SK-N-SH treated with all-trans-retinoic acid at 6 μM for 48 hours (cell line): ENCODE results near the gene SCN1A.

Source experiments
- ARNTL ChIP-seq: fragments of 450-650 bp; formaldehyde crosslinking; IDR thresholded peaks from 2 replicates; pipeline ENCODE4 v1.5.0; 2020; ENCODE audit warnings: low read depth, mild to moderate bottlenecking, moderate library complexity, borderline replicate concordance
- BACH2 ChIP-seq: fragments of 250-450 bp; sonication (Bioruptor Pico); IDR thresholded peaks from 2 replicates; pipeline ENCODE4 v1.9.0; 2021; ENCODE audit warnings: mild to moderate bottlenecking, borderline replicate concordance
- CREB5 ChIP-seq: fragments of 250-450 bp; sonication (Bioruptor Pico); IDR thresholded peaks from 2 replicates; pipeline ENCODE4 v1.5.1; 2020; ENCODE audit warnings: low read depth, mild to moderate bottlenecking, moderate library complexity
- CSDC2 ChIP-seq: fragments of 250-450 bp; sonication (Bioruptor Pico); IDR thresholded peaks from 2 replicates; pipeline ENCODE4 v1.5.0; 2020; ENCODE audit warnings: mild to moderate bottlenecking, moderate library complexity
- GLIS3 ChIP-seq: fragments of 250-450 bp; sonication (Bioruptor Pico); IDR thresholded peaks from 2 replicates; pipeline ENCODE4 v1.5.0; 2020; ENCODE audit warnings: mild to moderate bottlenecking, moderate library complexity
- OSR1 ChIP-seq: fragments of 250-450 bp; sonication (Bioruptor Pico); IDR thresholded peaks from 2 replicates; pipeline ENCODE4 v1.8.0; 2022; ENCODE audit warnings: moderate library complexity, mild to moderate bottlenecking, inconsistent platforms
- RARB ChIP-seq: fragments of 250-450 bp; sonication (Bioruptor Pico); IDR thresholded peaks from 2 replicates; pipeline ENCODE4 v1.8.0; 2021; ENCODE audit warnings: mild to moderate bottlenecking, moderate library complexity
- SNAI2 ChIP-seq: fragments of 250-450 bp; sonication (Bioruptor Pico); IDR thresholded peaks from 2 replicates; pipeline ENCODE4 v1.5.0; 2020; ENCODE audit warnings: mild to moderate bottlenecking, moderate library complexity
- TOX ChIP-seq: fragments of 250-450 bp; sonication (Bioruptor Pico); IDR thresholded peaks from 2 replicates; pipeline ENCODE4 v1.8.0; 2021; ENCODE audit warnings: mild to moderate bottlenecking, moderate library complexity, borderline replicate concordance
- ZFP3 ChIP-seq: fragments of 250-450 bp; sonication (Bioruptor Pico); IDR thresholded peaks from 2 replicates; pipeline ENCODE4 v1.5.0; 2020; ENCODE audit warnings: mild to moderate bottlenecking, moderate library complexity
- ZFP30 ChIP-seq: fragments of 450-650 bp; formaldehyde crosslinking; IDR thresholded peaks from 2 replicates; pipeline ENCODE4 v1.5.0; 2022; ENCODE audit warnings: mild to moderate bottlenecking, moderate library complexity
- ZNF565 ChIP-seq: fragments of 450-650 bp; formaldehyde crosslinking; conservative IDR thresholded peaks from 2 replicates; pipeline ENCODE4 v1.5.0; 2020; ENCODE audit warnings: low read depth, mild to moderate bottlenecking, moderate library complexity
- ZNF8 ChIP-seq: fragments of 450-650 bp; formaldehyde crosslinking; IDR thresholded peaks from 2 replicates; pipeline ENCODE4 v1.5.0; 2020; ENCODE audit warnings: mild to moderate bottlenecking, moderate library complexity
- TF ChIP-seq, protein P1 (sequence below): fragments of 250-450 bp; sonication (Bioruptor Pico); IDR thresholded peaks from 2 replicates; pipeline ENCODE4 v1.8.0; 2020; ENCODE audit warnings: mild to moderate bottlenecking, moderate library complexity, borderline replicate concordance

GRCh38 chr2:165953306-165953654 is 174.5 kb downstream of the SCN1A start:
- TF ChIP-seq TOX (CRISPR knock-in tag): no peak
- no peak for TF ChIP-seq RARB
- no peak for TF ChIP-seq BACH2 (CRISPR knock-in tag)
- TF ChIP-seq CSDC2 (CRISPR knock-in tag): no peak
- no peak for TF ChIP-seq CREB5 (CRISPR knock-in tag)
- TF ChIP-seq ZNF8: no peak
- TF ChIP-seq SNAI2 (CRISPR knock-in tag): no peak
- TF ChIP-seq, protein P1, sequence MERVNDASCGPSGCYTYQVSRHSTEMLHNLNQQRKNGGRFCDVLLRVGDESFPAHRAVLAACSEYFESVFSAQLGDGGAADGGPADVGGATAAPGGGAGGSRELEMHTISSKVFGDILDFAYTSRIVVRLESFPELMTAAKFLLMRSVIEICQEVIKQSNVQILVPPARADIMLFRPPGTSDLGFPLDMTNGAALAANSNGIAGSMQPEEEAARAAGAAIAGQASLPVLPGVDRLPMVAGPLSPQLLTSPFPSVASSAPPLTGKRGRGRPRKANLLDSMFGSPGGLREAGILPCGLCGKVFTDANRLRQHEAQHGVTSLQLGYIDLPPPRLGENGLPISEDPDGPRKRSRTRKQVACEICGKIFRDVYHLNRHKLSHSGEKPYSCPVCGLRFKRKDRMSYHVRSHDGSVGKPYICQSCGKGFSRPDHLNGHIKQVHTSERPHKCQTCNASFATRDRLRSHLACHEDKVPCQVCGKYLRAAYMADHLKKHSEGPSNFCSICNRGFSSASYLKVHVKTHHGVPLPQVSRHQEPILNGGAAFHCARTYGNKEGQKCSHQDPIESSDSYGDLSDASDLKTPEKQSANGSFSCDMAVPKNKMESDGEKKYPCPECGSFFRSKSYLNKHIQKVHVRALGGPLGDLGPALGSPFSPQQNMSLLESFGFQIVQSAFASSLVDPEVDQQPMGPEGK: no peak
- TF ChIP-seq GLIS3 (CRISPR knock-in tag): no peak
- TF ChIP-seq OSR1 (CRISPR knock-in tag): no peak
- no peak for TF ChIP-seq ZFP30
- TF ChIP-seq ZFP3 (CRISPR knock-in tag): no peak
- TF ChIP-seq ZNF565: no peak
- TF ChIP-seq ARNTL (CRISPR knock-in tag): no peak
